GM21576 (cell line): ENCODE measurements around the gene RTN4R.

Experiments used
- ATAC-seq: cut with Tn5 transposase; IDR thresholded peaks from one replicate; pipeline ENCODE4 v1.9.1; 2021; ENCODE audit warnings: mild to moderate bottlenecking, moderate library complexity; ENCODE audit not compliant: unreplicated experiment

The RTN4R gene

GRCh38 chr22:20243537-20244249, 24.4 kb downstream of the RTN4R start:
- no peak for ATAC-seq

- no peak for ATAC-seq
Observed at GRCh38 chr22:20243176-20243536, 25.0 kb downstream of the RTN4R start.

GRCh38 chr22:20242393-20243175, 25.5 kb downstream of the RTN4R start:
- no peak for ATAC-seq

GRCh38 chr22:20241579-20242392, 26.3 kb downstream of the RTN4R start:
- ATAC-seq: no peak

GRCh38 chr22:20240900-20241299, 27.2 kb downstream of the RTN4R start:
- no peak for ATAC-seq

- no peak for ATAC-seq
Observed at GRCh38 chr22:20240447-20240764, 27.7 kb downstream of the RTN4R start.

- ATAC-seq: no peak
Observed at GRCh38 chr22:20239676-20240446, 28.3 kb downstream of the RTN4R start.

GRCh38 chr22:20238901-20239675, 29.0 kb downstream of the RTN4R start:
- ATAC-seq: no peak

GRCh38 chr22:20238536-20238900, 29.6 kb downstream of the RTN4R start:
- no peak for ATAC-seq

- no peak for ATAC-seq
Observed at GRCh38 chr22:20237480-20238440, 30.4 kb downstream of the RTN4R start.

- no peak for ATAC-seq
Observed at GRCh38 chr22:20236052-20236717, 31.9 kb downstream of the RTN4R start.

GRCh38 chr22:20235389-20235991, 32.6 kb downstream of the RTN4R start:
- no peak for ATAC-seq

GRCh38 chr22:20234760-20235388, 33.2 kb downstream of the RTN4R start:
- no peak for ATAC-seq

GRCh38 chr22:20234314-20234682, 33.8 kb downstream of the RTN4R start:
- ATAC-seq: no peak

- no peak for ATAC-seq
Observed at GRCh38 chr22:20233351-20234313, 34.5 kb downstream of the RTN4R start.

- no peak for ATAC-seq
Observed at GRCh38 chr22:20232781-20233180, 35.3 kb downstream of the RTN4R start.

GRCh38 chr22:20232237-20232598, 35.9 kb downstream of the RTN4R start:
- no peak for ATAC-seq
